IMR-90 (cell line): Measurements from ENCODE around the gene FABP2. TPM values are rescaled to one million over a fixed set of nuclear protein-coding genes. Genes with fewer than 3 reads are reported as not detected.
"Not testable (repeated sequence)": the region's sequence is repeated elsewhere in the genome, so short reads cannot be mapped to it uniquely, and the experiment has no call there.

Source experiments
- ATAC-seq: fragments of 200-7000 bp; cut with Tn5 transposase; 2 replicates; pipeline ENCODE4 v1.9.1; 2020; ENCODE audit warnings: low read depth, mild to moderate bottlenecking, moderate library complexity
- BruUV-seq: library from RNA; stranded (reverse); fragments of 400-500 nt; replicated peaks from 2 replicates; lab custom pipeline; 2021; lab: Mats Ljungman, UMichigan
- CTCF ChIA-PET: fragments of 300-600 bp; formaldehyde crosslinking; extraction: SDS; loops from one replicate; lab custom pipeline; 2021; ENCODE audit warnings: antibody characterized with exemption; lab: Yijun Ruan, JAX
- POLR2A ChIA-PET: fragments of 300-600 bp; sonication (Branson Sonifier 250); formaldehyde crosslinking; loops from one replicate; lab custom pipeline; 2022; ENCODE audit warnings: antibody characterized with exemption; ENCODE audit not compliant: unreplicated experiment; lab: Charles Lee
- DNase-seq: peaks from one replicate; pipeline ENCODE4 v3.0.0; 2013
- H2AFZ ChIP-seq: replicated peaks from 2 replicates; pipeline ENCODE3; 2013; ENCODE audit warnings: low read length, mild to moderate bottlenecking; ENCODE audit not compliant: poor library complexity
- H2AK5ac ChIP-seq: 2 replicates; pipeline ENCODE4 v1.6.1; 2013; ENCODE audit warnings: low read depth, low read length, inconsistent platforms
- H2AK9ac ChIP-seq: replicated peaks from 2 replicates; pipeline ENCODE3; 2013; ENCODE audit warnings: mild to moderate bottlenecking, low read depth, low read length, moderate library complexity; ENCODE audit not compliant: poor library complexity
- H2BK120ac ChIP-seq: 2 replicates; pipeline ENCODE4 v1.6.1; 2013; ENCODE audit warnings: low read depth, low read length, inconsistent platforms
- H2BK15ac ChIP-seq: 3 replicates; pipeline ENCODE4 v1.6.1; 2013; ENCODE audit warnings: low read depth, low read length, inconsistent platforms
- H2BK20ac ChIP-seq: 2 replicates; pipeline ENCODE4 v1.6.1; 2013; ENCODE audit warnings: low read depth, mild to moderate bottlenecking, inconsistent platforms, low read length, moderate library complexity
- H2BK5ac ChIP-seq: 2 replicates; pipeline ENCODE4 v1.6.1; 2013; ENCODE audit warnings: mild to moderate bottlenecking, low read depth, low read length, inconsistent platforms; ENCODE audit not compliant: poor library complexity, severe bottlenecking
- H3K14ac ChIP-seq: replicated peaks from 2 replicates; pipeline ENCODE4 v1.6.1; 2013; ENCODE audit warnings: low read depth, low read length, inconsistent platforms
- H3K18ac ChIP-seq: 2 replicates; pipeline ENCODE4 v1.6.1; 2013; ENCODE audit warnings: low read depth, low read length, control low read depth
- H3K23ac ChIP-seq: 2 replicates; pipeline ENCODE4 v1.6.1; 2013; ENCODE audit warnings: low read depth, low read length, inconsistent platforms
- H3K27ac ChIP-seq: 2 replicates; pipeline ENCODE4 v1.5.1; 2013; ENCODE audit warnings: mild to moderate bottlenecking, control low read depth, low read length; ENCODE audit not compliant: insufficient read depth
- H3K27me3 ChIP-seq: 2 replicates; pipeline ENCODE4 v1.6.1; 2013; ENCODE audit warnings: low read length; ENCODE audit not compliant: control insufficient read depth, insufficient read depth
- H3K36me3 ChIP-seq: 2 replicates; pipeline ENCODE4 v1.6.1; 2013; ENCODE audit warnings: low read length, mixed read lengths; ENCODE audit not compliant: control insufficient read depth, insufficient read depth
- H3K4ac ChIP-seq: 2 replicates; pipeline ENCODE4 v1.6.1; 2013; ENCODE audit warnings: low read depth, low read length, inconsistent platforms
- H3K4me1 ChIP-seq: 2 replicates; pipeline ENCODE4 v1.6.1; 2013; ENCODE audit warnings: low read length, mixed read lengths; ENCODE audit not compliant: control insufficient read depth, insufficient read depth
- H3K4me2 ChIP-seq: 2 replicates; pipeline ENCODE4 v1.6.1; 2013; ENCODE audit warnings: low read depth, mild to moderate bottlenecking, control low read depth, low read length, moderate library complexity
- H3K4me3 ChIP-seq: 2 replicates; pipeline ENCODE4 v1.5.1; 2013; ENCODE audit warnings: low read depth, mild to moderate bottlenecking, control low read depth, low read length, moderate library complexity; ENCODE audit not compliant: insufficient read depth
- H3K56ac ChIP-seq: 2 replicates; pipeline ENCODE4 v1.6.1; 2013; ENCODE audit warnings: low read length, inconsistent platforms; ENCODE audit not compliant: insufficient read depth; ENCODE audit errors: extremely low read depth
- H3K79me1 ChIP-seq, 2 experiments: 2 replicates each; pipeline ENCODE4 v1.6.1; 2013; ENCODE audit warnings: low read length in 2 of 2, inconsistent platforms in 1 of 2, low read depth in 1 of 2
- H3K9ac ChIP-seq: 2 replicates; pipeline ENCODE4 v1.6.1; 2013; ENCODE audit warnings: low read depth, low read length, control low read depth
- H3K9me1 ChIP-seq: 2 replicates; pipeline ENCODE4 v1.6.1; 2013; ENCODE audit warnings: low read length, inconsistent platforms; ENCODE audit not compliant: insufficient read depth
- H3K9me3 ChIP-seq: 2 replicates; pipeline ENCODE4 v1.6.1; 2013; ENCODE audit warnings: low read length; ENCODE audit not compliant: control insufficient read depth, insufficient read depth
- H4K20me1 ChIP-seq: 2 replicates; pipeline ENCODE4 v1.6.1; 2013; ENCODE audit warnings: low read length, inconsistent platforms; ENCODE audit not compliant: insufficient read depth
- H4K5ac ChIP-seq: 2 replicates; pipeline ENCODE4 v1.6.1; 2013; ENCODE audit warnings: mild to moderate bottlenecking, low read depth, low read length, control low read depth
- H4K8ac ChIP-seq, 2 experiments: 2 replicates each; pipeline ENCODE4 v1.6.1; 2013; ENCODE audit warnings: low read depth in 2 of 2, low read length in 2 of 2, control low read depth in 1 of 2, inconsistent platforms in 1 of 2
- H4K91ac ChIP-seq: 2 replicates; pipeline ENCODE4 v1.6.1; 2013; ENCODE audit warnings: low read depth, low read length, inconsistent platforms; ENCODE audit not compliant: insufficient read depth
- WGBS, 2 experiments: methylation state at CpG; one replicate each; pipeline versions ENCODE4 v1.1.5 to v1.1.7; 2013; ENCODE audit warnings: missing lambda C conversion rate in 2 of 2; ENCODE audit not compliant: insufficient read length in 1 of 2; ENCODE audit errors: extremely low coverage in 2 of 2; 5-methylcytosine and 5-hydroxymethylcytosine counted together
- dilution Hi-C: fragments of 300-500 bp; cut with HindIII; formaldehyde crosslinking; loops from one replicate; pipeline ENCODE4 v1.14.3; 2018; ENCODE audit warnings: low sequenced_read_pairs; ENCODE audit not compliant: unreplicated experiment
- in situ Hi-C: fragments of 300-500 bp; cut with MboI; formaldehyde crosslinking; loops from 3 replicates; pipeline ENCODE4 v1.14.3; 2019; ENCODE audit warnings: low sequenced_read_pairs, inconsistent platforms, mixed read lengths
- intact Hi-C: fragments of 100-400 bp; cut with micrococcal nuclease; formaldehyde crosslinking; loops from 2 replicates; pipeline ENCODE4 v1.10.0; 2022
- polyA plus RNA-seq, 3 experiments: library from polyadenylated mRNA; depleted of rRNA; stranded (reverse); fragments of >200 nt; gene quantifications; 2 replicates each; pipeline ENCODE4 v1.2.3, GENCODE V29; 2012; ENCODE audit warnings: low replicate concordance in 1 of 3
- total RNA-seq: library from RNA; depleted of rRNA; stranded (reverse); fragments of >200 nt; gene quantifications from 2 replicates; pipeline ENCODE4 v1.2.3, GENCODE V29; 2012

FABP2 gene
- total and polyA plus RNA-seq, 2 of the 4 experiments (the other 2 are of a cell fraction) = not detected

- H3K23ac ChIP-seq, H3K9me3 ChIP-seq, BruUV-seq, H4K91ac ChIP-seq, H2AK5ac ChIP-seq, H3K18ac ChIP-seq, H2BK5ac ChIP-seq, H3K36me3 ChIP-seq, H2BK20ac ChIP-seq, H3K14ac ChIP-seq, H3K4me2 ChIP-seq, CTCF ChIA-PET, intact Hi-C loops, H2AK9ac ChIP-seq, H2BK120ac ChIP-seq, H2AFZ ChIP-seq, H4K20me1 ChIP-seq, H2BK15ac ChIP-seq, H3K79me1 ChIP-seq, H3K4me1 ChIP-seq, in situ Hi-C loops, POLR2A ChIA-PET, H4K8ac ChIP-seq, dilution Hi-C loops, H3K9ac ChIP-seq, H4K5ac ChIP-seq, H3K27me3 ChIP-seq, H3K9me1 ChIP-seq, H3K4me3 ChIP-seq, H3K27ac ChIP-seq, H3K56ac ChIP-seq, H3K4ac ChIP-seq: not testable (repeated sequence)
- DNase-seq = peak; percentile 1
- no CpG with 5 or more reads among the region's 1 CpG for WGBS, 2 experiments
- ATAC-seq = peak; percentile 80
Observed at GRCh38 chr4:119356041-119356440, 34.1 kb upstream of the FABP2 start.

- H2AK5ac ChIP-seq, DNase-seq, H3K14ac ChIP-seq, in situ Hi-C loops, H3K4me3 ChIP-seq, CTCF ChIA-PET, H3K4me1 ChIP-seq, H3K56ac ChIP-seq, H2AFZ ChIP-seq, H2BK15ac ChIP-seq, ATAC-seq, H2BK5ac ChIP-seq, H2BK120ac ChIP-seq, H3K36me3 ChIP-seq, dilution Hi-C loops, H3K23ac ChIP-seq, intact Hi-C loops, H3K27ac ChIP-seq, H4K91ac ChIP-seq, H3K79me1 ChIP-seq, H3K9me1 ChIP-seq, BruUV-seq, H3K4ac ChIP-seq, POLR2A ChIA-PET, H2BK20ac ChIP-seq, H3K18ac ChIP-seq, H3K9ac ChIP-seq, H4K8ac ChIP-seq, H3K9me3 ChIP-seq, H3K27me3 ChIP-seq, H4K20me1 ChIP-seq, H2AK9ac ChIP-seq, H3K4me2 ChIP-seq, H4K5ac ChIP-seq: not testable (repeated sequence)
- no CpG with 5 or more reads among the region's 3 CpGs for WGBS, 2 experiments
Observed at GRCh38 chr4:119353364-119353763, 31.4 kb upstream of the FABP2 start.
